Caco-2 (cell line): ENCODE data around the gene KCTD17. TPM values are rescaled to one million over a fixed set of nuclear protein-coding genes. Genes with fewer than 3 reads are reported as not detected.

ENCODE experiments used
- BruUV-seq: library from RNA; stranded (reverse); fragments of 400-500 nt; replicated peaks from 2 replicates; lab custom pipeline; 2021; lab: Mats Ljungman, UMichigan
- CTCF ChIA-PET: fragments of 300-600 bp; sonication (Branson Sonifier 250); formaldehyde crosslinking; loops from one replicate; lab custom pipeline; 2022; ENCODE audit warnings: antibody characterized with exemption; lab: Charles Lee
- POLR2A ChIA-PET: fragments of 300-600 bp; sonication (Branson Sonifier 250); formaldehyde crosslinking; loops from one replicate; lab custom pipeline; 2022; ENCODE audit warnings: antibody characterized with exemption; lab: Charles Lee
- DNase-seq, 2 experiments: peaks; one replicate each; pipeline versions ENCODE4 v3.0.0 to v3.0.0-alpha.2; 2020 to 2022
- H3K27me3 ChIP-seq: replicated peaks from 2 replicates; pipeline ENCODE4 v1.6.0; 2011; ENCODE audit warnings: low read length; ENCODE audit not compliant: control insufficient read depth, insufficient read depth
- H3K36me3 ChIP-seq: 2 replicates; pipeline ENCODE4 v1.5.1; 2011; ENCODE audit warnings: low read length; ENCODE audit not compliant: control insufficient read depth, insufficient read depth
- H3K4me1 ChIP-seq: fragments of 250-450 bp; sonication (Bioruptor Pico); 2 replicates; pipeline ENCODE4 v1.5.1; 2020; ENCODE audit warnings: mild to moderate bottlenecking
- H3K4me3 ChIP-seq: 2 replicates; pipeline ENCODE4 v1.5.1; 2011; ENCODE audit warnings: low read depth, mild to moderate bottlenecking, control low read depth, low read length
- H3K9me3 ChIP-seq: fragments of 250-450 bp; sonication (Bioruptor Pico); 2 replicates; pipeline ENCODE4 v1.5.1; 2020; ENCODE audit warnings: mild to moderate bottlenecking, moderate library complexity
- H3K27ac Mint-ChIP-seq: one replicate; pipeline ENCODE4 v1.8.0; 2022; ENCODE audit warnings: mixed read lengths; ENCODE audit not compliant: unreplicated experiment
- H3K27me3 Mint-ChIP-seq: one replicate; pipeline ENCODE4 v1.8.0; 2022; ENCODE audit warnings: mixed read lengths; ENCODE audit not compliant: insufficient read depth, unreplicated experiment
- H3K36me3 Mint-ChIP-seq: one replicate; pipeline ENCODE4 v1.8.0; 2022; ENCODE audit warnings: mild to moderate bottlenecking, mixed read lengths; ENCODE audit not compliant: insufficient read depth, unreplicated experiment
- H3K4me1 Mint-ChIP-seq: one replicate; pipeline ENCODE4 v1.8.0; 2022; ENCODE audit warnings: low read depth, mixed read lengths; ENCODE audit not compliant: unreplicated experiment
- H3K4me3 Mint-ChIP-seq: one replicate; pipeline ENCODE4 v1.8.0; 2022; ENCODE audit warnings: mild to moderate bottlenecking, moderate library complexity, mixed read lengths; ENCODE audit not compliant: unreplicated experiment
- H3K9me3 Mint-ChIP-seq: one replicate; pipeline ENCODE4 v1.8.0; 2022; ENCODE audit warnings: mixed read lengths; ENCODE audit not compliant: unreplicated experiment
- intact Hi-C: fragments of 100-400 bp; cut with micrococcal nuclease; formaldehyde crosslinking; loops from one replicate; pipeline ENCODE4 v1.10.0; 2022; ENCODE audit not compliant: unreplicated experiment
- total RNA-seq: library from RNA; stranded (reverse); gene quantifications from 2 replicates; pipeline ENCODE4 v1.2.3, GENCODE V29; 2022
- TF ChIP-seq, protein P1 (sequence below), 2 experiments: fragments of 200-600 bp in 1 of 2; IDR thresholded peaks; 1 replicate in 1 of 2; 2 replicates in 1 of 2; pipeline versions ENCODE4 v1.5.1 to v1.8.0; 2011 to 2022; ENCODE audit warnings: antibody characterized with exemption in 1 of 2, control low read depth in 1 of 2, inconsistent platforms in 1 of 2, low read depth in 1 of 2, low read length in 1 of 2, mild to moderate bottlenecking in 1 of 2, moderate library complexity in 1 of 2; ENCODE audit not compliant: insufficient read depth in 1 of 2, severe bottlenecking in 1 of 2, unreplicated experiment in 1 of 2

Gene KCTD17
- total RNA-seq, 1 experiment from 2014 or later, result 19.8 TPM

DNA sequence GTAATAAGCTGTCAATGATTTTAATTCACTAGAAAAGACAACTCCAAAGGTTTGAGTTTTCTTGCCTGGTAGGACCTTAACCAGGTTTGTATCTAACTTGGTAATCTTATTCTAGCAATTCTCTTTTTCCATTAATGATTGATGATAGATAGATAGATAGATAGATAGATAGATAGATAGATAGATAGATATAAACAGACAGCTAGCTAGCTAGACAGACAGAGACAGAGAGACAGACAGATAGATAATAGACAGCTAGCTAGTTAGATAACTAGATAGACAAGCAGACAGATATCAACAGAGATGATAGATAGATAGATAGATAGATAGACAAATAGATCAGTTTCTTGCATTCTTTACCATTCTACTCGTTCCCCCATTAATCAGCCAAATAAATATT, 42.7 kb downstream of the KCTD17 start:
- Mint-ChIP-seq H3K27ac (no peak overlapping the region), H3K9me3 (no peaks in the 10 kb centered on the region), H3K27me3 (peaks cover 4% of the 10 kb centered on the region), H3K4me1 (peaks cover 10% of the 10 kb centered on the region), H3K36me3 (no peaks in the 10 kb centered on the region), H3K4me3 (no peak overlapping the region)
- BruUV-seq, result no TSS peak
- no peak overlapping the region for H3K4me3 ChIP-seq
- H3K4me1 ChIP-seq, result no peaks in the 10 kb centered on the region
- DNase-seq, result no peak
- ChIA-PET POLR2A (no interaction called here), CTCF (no interaction called here)
- H3K9me3 ChIP-seq, result no peaks in the 10 kb centered on the region
- no peaks in the 10 kb centered on the region for H3K27me3 ChIP-seq
- TF ChIP-seq, protein P1, sequence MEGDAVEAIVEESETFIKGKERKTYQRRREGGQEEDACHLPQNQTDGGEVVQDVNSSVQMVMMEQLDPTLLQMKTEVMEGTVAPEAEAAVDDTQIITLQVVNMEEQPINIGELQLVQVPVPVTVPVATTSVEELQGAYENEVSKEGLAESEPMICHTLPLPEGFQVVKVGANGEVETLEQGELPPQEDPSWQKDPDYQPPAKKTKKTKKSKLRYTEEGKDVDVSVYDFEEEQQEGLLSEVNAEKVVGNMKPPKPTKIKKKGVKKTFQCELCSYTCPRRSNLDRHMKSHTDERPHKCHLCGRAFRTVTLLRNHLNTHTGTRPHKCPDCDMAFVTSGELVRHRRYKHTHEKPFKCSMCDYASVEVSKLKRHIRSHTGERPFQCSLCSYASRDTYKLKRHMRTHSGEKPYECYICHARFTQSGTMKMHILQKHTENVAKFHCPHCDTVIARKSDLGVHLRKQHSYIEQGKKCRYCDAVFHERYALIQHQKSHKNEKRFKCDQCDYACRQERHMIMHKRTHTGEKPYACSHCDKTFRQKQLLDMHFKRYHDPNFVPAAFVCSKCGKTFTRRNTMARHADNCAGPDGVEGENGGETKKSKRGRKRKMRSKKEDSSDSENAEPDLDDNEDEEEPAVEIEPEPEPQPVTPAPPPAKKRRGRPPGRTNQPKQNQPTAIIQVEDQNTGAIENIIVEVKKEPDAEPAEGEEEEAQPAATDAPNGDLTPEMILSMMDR (IDR thresholded peaks at IDR 0.05; ENCODE audit: insufficient read depth in 1 of 2, low read depth in 1 of 2, low read length in 1 of 2, severe bottlenecking in 1 of 2, unreplicated experiment in 1 of 2), result no peak
- no peaks in the 10 kb centered on the region for H3K36me3 ChIP-seq
- intact Hi-C loops, result no loop called here

DNA sequence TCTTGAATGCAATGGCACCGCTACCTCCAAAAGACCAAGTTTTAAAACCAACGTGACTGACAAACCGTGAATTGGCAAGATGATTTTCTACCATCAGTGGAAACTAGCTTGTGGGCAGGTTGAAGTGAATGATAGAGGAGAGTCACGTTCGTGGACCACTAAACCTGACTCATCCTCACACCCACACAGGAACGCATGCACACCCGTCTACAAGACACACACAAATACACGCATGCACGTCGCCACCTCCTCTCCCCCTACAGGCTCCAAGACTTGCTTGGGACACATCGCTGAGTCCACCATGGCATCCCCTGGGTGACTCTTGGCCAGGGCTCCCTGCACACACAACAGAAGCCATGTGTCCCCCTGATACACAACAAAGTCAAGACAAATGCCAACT, 43.6 kb downstream of the KCTD17 start:
- H3K4me3 Mint-ChIP-seq, result no peak overlapping the region
- H3K27ac Mint-ChIP-seq, result no peak overlapping the region
- DNase-seq, result no peak
- ChIA-PET CTCF (no interaction called here), POLR2A (no interaction called here)
- Histone ChIP-seq H3K4me3 (no peak overlapping the region), H3K27me3 (no peaks in the 10 kb centered on the region), H3K9me3 (no peaks in the 10 kb centered on the region), H3K36me3 (no peaks in the 10 kb centered on the region), H3K4me1 (peaks cover 2% of the 10 kb centered on the region)
- BruUV-seq, result no TSS peak
- H3K9me3 Mint-ChIP-seq, result no peaks in the 10 kb centered on the region
- intact Hi-C loops, result no loop called here
- peaks cover 11% of the 10 kb centered on the region for H3K4me1 Mint-ChIP-seq
- H3K27me3 Mint-ChIP-seq, result peaks cover 4% of the 10 kb centered on the region
- H3K36me3 Mint-ChIP-seq, result no peaks in the 10 kb centered on the region
- TF ChIP-seq, protein P1 (IDR thresholded peaks at IDR 0.05; ENCODE audit: insufficient read depth in 1 of 2, low read depth in 1 of 2, low read length in 1 of 2, severe bottlenecking in 1 of 2, unreplicated experiment in 1 of 2), result no peak

DNA sequence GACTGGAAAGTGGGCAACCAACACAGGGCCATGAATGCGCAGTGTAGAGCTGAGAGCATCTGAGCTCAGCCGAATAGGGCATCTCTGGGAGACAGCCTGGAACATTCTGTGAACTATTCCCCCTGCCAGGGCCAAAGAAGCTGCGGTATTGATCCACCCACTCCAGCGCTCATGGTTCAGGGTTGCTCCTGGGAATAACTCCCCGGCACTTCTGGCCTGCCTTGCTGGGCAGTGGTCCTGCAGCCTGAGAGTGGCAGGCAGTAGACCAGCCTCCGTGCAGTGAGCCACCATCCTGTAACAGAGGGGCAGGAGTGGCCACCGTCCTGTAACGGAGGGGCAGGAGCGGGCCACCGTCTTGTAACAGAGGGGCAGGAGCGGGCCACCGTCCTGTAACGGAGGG, 45.8 kb downstream of the KCTD17 start:
- TF ChIP-seq, protein P1 (IDR thresholded peaks at IDR 0.05; ENCODE audit: insufficient read depth in 1 of 2, low read depth in 1 of 2, low read length in 1 of 2, severe bottlenecking in 1 of 2, unreplicated experiment in 1 of 2), result no peak
- Histone ChIP-seq H3K4me1 (peaks cover 11% of the 10 kb centered on the region), H3K27me3 (no peaks in the 10 kb centered on the region), H3K9me3 (no peaks in the 10 kb centered on the region), H3K4me3 (no peak overlapping the region), H3K36me3 (no peaks in the 10 kb centered on the region)
- intact Hi-C loops, result no loop called here
- H3K4me1 Mint-ChIP-seq, result peaks cover 19% of the 10 kb centered on the region
- no peaks in the 10 kb centered on the region for H3K36me3 Mint-ChIP-seq
- no peak overlapping the region for H3K4me3 Mint-ChIP-seq
- H3K9me3 Mint-ChIP-seq, result no peaks in the 10 kb centered on the region
- DNase-seq, result no peak
- H3K27ac Mint-ChIP-seq, result no peak overlapping the region
- H3K27me3 Mint-ChIP-seq, result peaks cover 4% of the 10 kb centered on the region
- ChIA-PET POLR2A (no interaction called here), CTCF (interaction anchor here (0.6 kb wide), 1 partner anchor 504 kb away, joined by 3 read pairs; no protein-coding TSS in a partner anchor)
- no TSS peak for BruUV-seq
